NCI-H187 (cell line): Measurements from ENCODE around the gene VPS35.

ENCODE experiments used
- DNase-seq, 2 experiments: peaks; one replicate each; lab custom pipeline; 2025; lab: John Stamatoyannopoulos, UW

Gene VPS35

GRCh38 chr16:46613352-46613751 is 75.6 kb downstream of the VPS35 start:
- no peak for DNase-seq

GRCh38 chr16:46612121-46612520 is 76.9 kb downstream of the VPS35 start:
- DNase-seq = no peak

- DNase-seq = no peak
Measured at GRCh38 chr16:46607529-46607928, 81.4 kb downstream of the VPS35 start.

GRCh38 chr16:46606231-46606630 is 82.7 kb downstream of the VPS35 start:
- no peak for DNase-seq
